ENCODE measurements around the gene ARAP1. TPM values are rescaled to one million over a fixed set of nuclear protein-coding genes. Genes with fewer than 3 reads are reported as not detected.

Gene ARAP1
- total and polyA plus RNA-seq, 2 of the 8 experiments (the other 6 are each of a cell fraction or from before 2014, with no cell fraction given): 25.7 to 61.6 TPM

GRCh38 chr11:72766152-72766902, 14.1 kb upstream of the ARAP1 start:
- no peak overlapping the region for H3K23ac ChIP-seq (ENCODE audit: insufficient read length)
- peak overlapping the region; percentile 82; the same call in 1 of the 2 replicates for H2BK12ac ChIP-seq (ENCODE audit: low read depth, low read length)
- no peak overlapping the region; a peak in 1 of 7 replicates for H3K9ac ChIP-seq (replicated peaks in 1 of 4; ENCODE audit: extremely low read depth in 1 of 4, low read depth in 3 of 4, low read length in 3 of 4)
- H3K79me2 ChIP-seq (ENCODE audit: control insufficient read depth in 1 of 2, insufficient read depth in 2 of 2, low read length in 2 of 2): no peaks in the 10 kb centered on the region
- H4K20me1 ChIP-seq (replicated peaks in 1 of 2; ENCODE audit: control insufficient read depth in 1 of 2, insufficient read depth in 2 of 2, low read length in 2 of 2): no peaks in the 10 kb centered on the region
- no peak overlapping the region for H2BK5ac ChIP-seq (ENCODE audit: low read depth, low read length)
- H3K14ac ChIP-seq (ENCODE audit: insufficient read length): no peak overlapping the region
- H2BK120ac ChIP-seq (replicated peaks; ENCODE audit: low read depth, low read length): no peak overlapping the region
- peak overlapping the region; percentile 48; the same call in 1 of the 2 replicates for H4K8ac ChIP-seq (ENCODE audit: extremely low read depth, insufficient read depth, low read length)
- peaks cover 3% of the 10 kb centered on the region for H3K79me1 ChIP-seq (ENCODE audit: low read depth, low read length)
- peak overlapping the region; percentile 25 for H4K91ac ChIP-seq (replicated peaks; ENCODE audit: insufficient read length, low read length)
- H3K4ac ChIP-seq (replicated peaks; ENCODE audit: insufficient read length, low read depth, low read length): no peak overlapping the region
- no peak overlapping the region for H3K56ac ChIP-seq (replicated peaks; ENCODE audit: insufficient read length, low read depth, low read length)
- CTCF ChIA-PET (ENCODE audit: partially characterized antibody): interaction anchor here (0.6 to 3.2 kb wide), 13 partner anchors 8 to 63 kb away, joined by 3 to 21 read pairs (median 4); partner anchors contain the start of gene STARD10
- H2AFZ ChIP-seq (ENCODE audit: low read length): no peak overlapping the region
- no peaks in the 10 kb centered on the region for H3K27me3 ChIP-seq (replicated peaks in 1 of 4; ENCODE audit: control insufficient read depth in 3 of 4, extremely low read depth in 1 of 4, insufficient read depth in 3 of 4, low read length in 3 of 4)
- POLR2A ChIA-PET (ENCODE audit: partially characterized antibody): interaction anchor here (0.6 to 2.6 kb wide), 4 partner anchors 9 to 422 kb away, joined by 4 to 10 read pairs (median 4); no protein-coding TSS in a partner anchor
- no peak overlapping the region for H2AK5ac ChIP-seq (ENCODE audit: low read depth, low read length)
- no peaks in the 10 kb centered on the region for H3K9me3 ChIP-seq (ENCODE audit: insufficient read depth in 2 of 2, low read depth in 1 of 2, low read length in 1 of 2)
- no peak overlapping the region for H4K5ac ChIP-seq (ENCODE audit: insufficient read length, low read depth, low read length)
- no peak overlapping the region for H3K4me3 ChIP-seq (ENCODE audit: extremely low read depth in 1 of 4, insufficient read depth in 2 of 4, low read depth in 3 of 4, low read length in 4 of 4)
- no peak overlapping the region for H3K4me2 ChIP-seq (ENCODE audit: insufficient read depth in 1 of 2, low read depth in 2 of 2, low read length in 2 of 2)
- no peak for FAIRE-seq
- 86% methylated on average over 12 of the region's 12 CpGs; no CpG with 5 or more reads in 1 of the 2 experiments for WGBS, 2 experiments (ENCODE audit: extremely low coverage in 1 of 2, insufficient coverage in 1 of 2, insufficient read length in 1 of 2, insufficient replicate concordance in 2 of 2, low coverage in 1 of 2, low lambda C conversion rate in 2 of 2, missing lambda C conversion rate in 1 of 2)
- no peaks in the 10 kb centered on the region for H3K23me2 ChIP-seq (ENCODE audit: low read depth, low read length)
- no peaks in the 10 kb centered on the region for H3K36me3 ChIP-seq (ENCODE audit: control insufficient read depth in 2 of 4, insufficient read depth in 4 of 4, low read length in 3 of 4)
- 0 out of 2 replicates have a peak overlapping the region, but pooled peaks have one; percentile 63 for H2BK15ac ChIP-seq (ENCODE audit: low read length)
- no peak for DNase-seq (ENCODE audit: low read depth in 1 of 2, low spot score in 2 of 2)
- no peak overlapping the region for H3K18ac ChIP-seq (ENCODE audit: extremely low read depth, low read length)
- H2BK20ac ChIP-seq (ENCODE audit: low read length): no peak overlapping the region
- no peak overlapping the region for H3K27ac ChIP-seq (ENCODE audit: low read depth, low read length)
- H3K4me1 ChIP-seq (replicated peaks in 1 of 4; ENCODE audit: control insufficient read depth in 3 of 4, insufficient read depth in 4 of 4, low read length in 3 of 4): peaks cover 0 to 26% (median 16%) of the 10 kb centered on the region in 4 experiments; a peak in 6 of 7 replicates
- TF ChIP-seq POU5F1 (IDR thresholded peaks at IDR 0.05; ENCODE audit: low read depth, low read length) (no peak), JUND (IDR thresholded peaks at IDR 0.05; ENCODE audit: low read length) (no peak), SIRT6 (IDR thresholded peaks at IDR 0.05; ENCODE audit: low read length) (no peak)

Measured in H1 (cell line).